Stimulated activated CD4-positive, alpha-beta T cell treated with anti-CD3 and anti-CD28 coated beads, Interleukin-1b, Interleukin-23, amount 100 ng/mL, for 24 hours (primary cell): ENCODE measurements around the gene GDE1.

Source experiments
- DNase-seq, 4 experiments: peaks; one replicate each; pipeline ENCODE4 v3.0.0-alpha.2; 2020; ENCODE audit warnings: low read depth in 4 of 4, low spot score in 1 of 4

Gene GDE1

GRCh38 chr16:19488213-19488640, 33.7 kb downstream of the GDE1 start:
- no peak for DNase-seq

GRCh38 chr16:19486750-19487325, 35.1 kb downstream of the GDE1 start:
- no peak for DNase-seq

GRCh38 chr16:19486051-19486450, 35.8 kb downstream of the GDE1 start:
- DNase-seq, result no peak

GRCh38 chr16:19485611-19486010, 36.3 kb downstream of the GDE1 start:
- DNase-seq, result no peak

DNA sequence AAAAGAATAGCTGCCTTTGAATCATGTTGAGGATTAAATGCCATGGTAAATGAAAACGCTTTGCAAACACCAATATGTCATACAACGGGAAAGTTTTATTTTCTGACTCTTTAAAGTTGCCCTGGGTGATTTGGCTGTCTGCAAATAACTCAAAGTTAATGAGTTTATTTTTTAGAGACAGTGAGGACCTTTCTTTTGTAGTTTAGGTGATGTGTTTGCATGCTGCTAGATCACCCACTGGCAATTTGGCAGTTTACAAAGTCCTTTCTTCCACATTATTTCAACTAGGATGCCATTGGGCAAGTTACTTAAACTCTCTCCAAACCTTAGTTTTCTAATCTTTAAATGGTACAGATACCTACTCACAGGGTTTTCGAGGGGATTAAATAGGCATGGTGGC, 37.8 kb downstream of the GDE1 start:
- no peak for DNase-seq

DNA sequence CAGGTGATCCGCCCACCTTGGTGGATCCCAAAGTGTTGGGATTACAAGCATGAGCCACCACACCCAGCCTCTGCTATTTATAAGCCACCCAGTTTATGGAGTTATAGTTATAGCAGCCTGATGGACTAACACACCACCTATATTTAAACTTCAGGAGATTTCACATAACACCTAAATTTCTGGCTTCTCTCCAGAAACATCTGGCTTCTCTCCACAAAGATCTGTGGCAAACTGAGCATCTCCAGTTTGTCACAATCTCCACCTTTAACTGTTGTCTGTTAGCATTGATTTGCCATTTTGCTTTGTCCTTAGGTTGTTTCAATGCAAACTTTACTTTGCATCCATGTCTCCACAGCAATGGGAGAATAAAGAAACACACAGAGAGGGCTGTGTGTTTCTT, 39.6 kb downstream of the GDE1 start:
- no peak for DNase-seq

GRCh38 chr16:19481769-19482168, 40.1 kb downstream of the GDE1 start:
- no peak for DNase-seq

DNA sequence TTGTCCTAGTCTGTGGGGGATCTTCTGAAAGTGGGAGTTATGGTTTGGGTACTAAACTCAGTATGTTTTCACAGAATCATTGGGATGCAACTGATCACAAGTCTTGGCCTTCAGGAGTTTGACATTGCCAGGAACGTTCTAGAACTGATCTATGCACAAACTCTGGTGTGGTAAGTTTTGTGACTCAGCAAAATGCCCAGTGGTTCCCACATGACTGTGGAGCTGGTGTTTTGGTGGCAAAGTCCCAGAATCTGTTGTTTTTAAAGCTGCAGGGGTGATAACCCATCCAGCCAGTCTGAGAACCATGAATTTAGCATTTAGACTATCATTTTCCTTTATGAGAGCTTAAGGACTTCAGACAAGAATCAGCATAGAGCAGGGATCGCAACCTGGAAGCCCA, 40.6 kb downstream of the GDE1 start:
- no peak for DNase-seq

GRCh38 chr16:19479302-19479721, 42.6 kb downstream of the GDE1 start:
- no peak for DNase-seq

DNA sequence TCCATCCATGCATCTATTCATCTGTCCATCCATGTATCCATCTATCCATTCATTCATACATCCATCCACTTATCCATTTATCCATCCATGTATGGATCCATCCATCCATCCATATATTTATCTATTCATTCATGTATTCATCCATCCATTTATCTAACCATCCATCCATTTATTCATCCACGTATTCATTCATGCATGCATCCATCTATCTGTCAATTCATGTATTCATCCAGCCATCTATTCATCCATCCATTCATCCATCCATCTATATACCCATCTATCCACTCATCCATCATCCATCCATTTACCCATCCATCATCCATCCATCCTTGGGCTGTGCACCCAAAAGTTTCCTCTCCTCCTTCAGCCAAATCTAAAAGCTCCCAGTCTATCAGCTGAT, 43.4 kb downstream of the GDE1 start:
- no peak for DNase-seq

GRCh38 chr16:19474617-19475016, 47.3 kb downstream of the GDE1 start:
- no peak for DNase-seq

DNA sequence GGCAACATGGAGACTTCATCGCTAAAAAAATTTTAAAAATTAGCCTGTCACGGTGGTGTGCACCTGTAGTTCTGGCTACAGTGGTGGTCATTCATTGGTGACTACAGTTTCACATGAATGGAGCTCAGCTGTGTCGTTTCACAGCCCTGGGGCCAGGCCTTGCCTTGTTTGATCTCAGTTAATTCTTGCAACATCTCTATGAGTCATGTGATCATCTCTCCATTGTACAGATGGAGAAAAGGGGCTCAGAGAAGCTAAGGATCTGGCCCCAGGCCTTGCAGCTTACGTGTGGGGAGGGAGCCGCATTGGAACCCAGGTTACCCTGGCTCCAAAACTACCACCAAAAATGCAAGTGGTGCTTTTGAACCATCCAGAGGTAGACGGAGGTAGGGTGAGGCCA, 49.4 kb downstream of the GDE1 start:
- no peak for DNase-seq

DNA sequence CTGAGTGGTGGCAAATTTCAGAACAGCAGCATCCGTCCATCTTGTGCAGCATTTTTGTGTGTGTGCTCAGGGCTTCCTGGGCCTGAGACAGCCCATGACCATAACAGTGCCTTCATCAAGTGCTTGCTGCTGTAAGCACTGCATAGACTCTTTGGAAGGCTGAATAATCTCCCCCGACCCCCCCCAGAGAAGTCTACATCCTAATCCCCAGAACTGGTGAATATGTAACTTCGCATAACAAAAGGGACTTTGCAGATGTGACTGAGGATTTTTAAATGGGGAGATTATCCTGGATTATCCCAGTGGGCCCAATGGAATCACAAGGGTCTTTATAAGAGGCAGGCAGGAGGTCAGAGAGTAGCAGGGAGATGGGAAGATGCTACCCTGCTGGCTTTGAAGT, 53.6 kb downstream of the GDE1 start:
- no peak for DNase-seq

- no peak for DNase-seq
Observed at GRCh38 chr16:19463468-19464315, 58.2 kb downstream of the GDE1 start.

GRCh38 chr16:19460397-19460796, 61.5 kb downstream of the GDE1 start:
- no peak for DNase-seq

- DNase-seq, result no peak
Observed at GRCh38 chr16:19458722-19459379, 63.0 kb downstream of the GDE1 start.
